Measurements from ENCODE around the gene ZSCAN10. TPM values are rescaled to one million over a fixed set of nuclear protein-coding genes. Genes with fewer than 3 reads are reported as not detected.

ZSCAN10 gene
- total and polyA plus RNA-seq, 9 of the 15 experiments (the other 6 are each of a cell fraction or from before 2014, with no cell fraction given) = 0.22 TPM; not detected in 8

DNA sequence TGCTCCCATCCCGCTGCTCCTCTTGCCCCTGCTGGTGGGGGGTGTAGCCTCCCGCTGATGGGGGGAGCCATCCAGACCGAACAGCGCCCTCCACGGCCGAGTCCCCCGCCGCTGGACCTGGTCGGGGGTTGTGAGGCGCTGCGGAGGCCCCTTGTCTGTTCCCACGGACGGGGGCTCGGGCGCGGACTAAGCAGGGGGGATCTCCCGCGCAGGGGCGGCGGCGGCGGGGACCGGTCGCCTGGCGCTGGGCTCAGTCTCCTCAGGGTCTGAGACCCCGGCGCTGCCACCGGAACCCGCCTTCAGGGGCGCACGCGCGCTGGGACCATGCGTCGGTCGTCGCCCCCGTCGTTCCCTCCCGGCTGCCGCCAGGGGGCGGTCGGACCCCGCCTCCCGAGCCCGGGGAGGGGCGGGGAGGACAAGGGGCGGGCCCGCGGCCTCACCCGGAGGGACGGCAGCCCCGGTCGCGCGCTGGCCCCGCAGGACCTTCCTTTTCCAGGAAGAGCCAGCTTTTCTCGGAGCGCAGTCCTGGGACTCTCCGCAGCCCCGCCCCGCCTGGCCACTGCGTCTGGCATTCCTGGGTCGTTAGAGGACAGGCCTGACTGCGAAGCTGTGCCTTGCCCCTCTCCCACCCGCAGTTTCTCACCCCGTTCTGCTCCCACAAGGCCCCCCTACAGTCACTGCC, 39.9 kb downstream of the ZSCAN10 start (continued):
- TF ChIP-seq MAFF (IDR thresholded peaks at IDR 0.05; ENCODE audit: low read length) (no peak), RBM15 (IDR thresholded peaks at IDR 0.05; ENCODE audit: insufficient read depth, low read length) (no peak), ZNF316 (IDR thresholded peaks at IDR 0.05) (no peak), HDAC6 (IDR thresholded peaks at IDR 0.05; ENCODE audit: low read depth, low read length) (no peak), NR4A1 (CRISPR knock-in tag; IDR thresholded peaks at IDR 0.05) (peak; percentile 52; the same call in 1 of the 2 replicates), NR4A1 (tag; IDR thresholded peaks at IDR 0.05) (no peak; the same call in 1 of the 2 replicates), PHF8 (IDR thresholded peaks at IDR 0.05; ENCODE audit: borderline replicate concordance, low read length) (peak; percentile 77; the same call in 1 of the 2 replicates), BDP1 (IDR thresholded peaks at IDR 0.05; ENCODE audit: insufficient read depth, insufficient read length) (no peak), ZC3H11A (IDR thresholded peaks at IDR 0.05; ENCODE audit: low read depth, low read length) (no peak), ZNF354B (CRISPR knock-in tag; IDR thresholded peaks at IDR 0.05) (no peak), NFIX (CRISPR knock-in tag; IDR thresholded peaks at IDR 0.05; ENCODE audit: low read depth) (no peak), HNRNPLL (IDR thresholded peaks at IDR 0.05; ENCODE audit: low read depth, low read length, poor library complexity, severe bottlenecking) (no peak)
- TF ChIP-seq, protein P1, sequence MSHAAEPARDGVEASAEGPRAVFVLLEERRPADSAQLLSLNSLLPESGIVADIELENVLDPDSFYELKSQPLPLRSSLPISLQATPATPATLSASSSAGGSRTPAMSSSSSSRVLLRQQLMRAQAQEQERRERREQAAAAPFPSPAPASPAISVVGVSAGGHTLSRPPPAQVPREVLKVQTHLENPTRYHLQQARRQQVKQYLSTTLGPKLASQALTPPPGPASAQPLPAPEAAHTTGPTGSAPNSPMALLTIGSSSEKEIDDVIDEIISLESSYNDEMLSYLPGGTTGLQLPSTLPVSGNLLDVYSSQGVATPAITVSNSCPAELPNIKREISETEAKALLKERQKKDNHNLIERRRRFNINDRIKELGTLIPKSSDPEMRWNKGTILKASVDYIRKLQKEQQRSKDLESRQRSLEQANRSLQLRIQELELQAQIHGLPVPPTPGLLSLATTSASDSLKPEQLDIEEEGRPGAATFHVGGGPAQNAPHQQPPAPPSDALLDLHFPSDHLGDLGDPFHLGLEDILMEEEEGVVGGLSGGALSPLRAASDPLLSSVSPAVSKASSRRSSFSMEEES (CRISPR knock-in tag; IDR thresholded peaks at IDR 0.05) = no peak
- TF ChIP-seq, protein P2, sequence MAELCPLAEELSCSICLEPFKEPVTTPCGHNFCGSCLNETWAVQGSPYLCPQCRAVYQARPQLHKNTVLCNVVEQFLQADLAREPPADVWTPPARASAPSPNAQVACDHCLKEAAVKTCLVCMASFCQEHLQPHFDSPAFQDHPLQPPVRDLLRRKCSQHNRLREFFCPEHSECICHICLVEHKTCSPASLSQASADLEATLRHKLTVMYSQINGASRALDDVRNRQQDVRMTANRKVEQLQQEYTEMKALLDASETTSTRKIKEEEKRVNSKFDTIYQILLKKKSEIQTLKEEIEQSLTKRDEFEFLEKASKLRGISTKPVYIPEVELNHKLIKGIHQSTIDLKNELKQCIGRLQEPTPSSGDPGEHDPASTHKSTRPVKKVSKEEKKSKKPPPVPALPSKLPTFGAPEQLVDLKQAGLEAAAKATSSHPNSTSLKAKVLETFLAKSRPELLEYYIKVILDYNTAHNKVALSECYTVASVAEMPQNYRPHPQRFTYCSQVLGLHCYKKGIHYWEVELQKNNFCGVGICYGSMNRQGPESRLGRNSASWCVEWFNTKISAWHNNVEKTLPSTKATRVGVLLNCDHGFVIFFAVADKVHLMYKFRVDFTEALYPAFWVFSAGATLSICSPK (IDR thresholded peaks at IDR 0.05; ENCODE audit: borderline replicate concordance) = no peak
- TF ChIP-seq, protein P3, sequence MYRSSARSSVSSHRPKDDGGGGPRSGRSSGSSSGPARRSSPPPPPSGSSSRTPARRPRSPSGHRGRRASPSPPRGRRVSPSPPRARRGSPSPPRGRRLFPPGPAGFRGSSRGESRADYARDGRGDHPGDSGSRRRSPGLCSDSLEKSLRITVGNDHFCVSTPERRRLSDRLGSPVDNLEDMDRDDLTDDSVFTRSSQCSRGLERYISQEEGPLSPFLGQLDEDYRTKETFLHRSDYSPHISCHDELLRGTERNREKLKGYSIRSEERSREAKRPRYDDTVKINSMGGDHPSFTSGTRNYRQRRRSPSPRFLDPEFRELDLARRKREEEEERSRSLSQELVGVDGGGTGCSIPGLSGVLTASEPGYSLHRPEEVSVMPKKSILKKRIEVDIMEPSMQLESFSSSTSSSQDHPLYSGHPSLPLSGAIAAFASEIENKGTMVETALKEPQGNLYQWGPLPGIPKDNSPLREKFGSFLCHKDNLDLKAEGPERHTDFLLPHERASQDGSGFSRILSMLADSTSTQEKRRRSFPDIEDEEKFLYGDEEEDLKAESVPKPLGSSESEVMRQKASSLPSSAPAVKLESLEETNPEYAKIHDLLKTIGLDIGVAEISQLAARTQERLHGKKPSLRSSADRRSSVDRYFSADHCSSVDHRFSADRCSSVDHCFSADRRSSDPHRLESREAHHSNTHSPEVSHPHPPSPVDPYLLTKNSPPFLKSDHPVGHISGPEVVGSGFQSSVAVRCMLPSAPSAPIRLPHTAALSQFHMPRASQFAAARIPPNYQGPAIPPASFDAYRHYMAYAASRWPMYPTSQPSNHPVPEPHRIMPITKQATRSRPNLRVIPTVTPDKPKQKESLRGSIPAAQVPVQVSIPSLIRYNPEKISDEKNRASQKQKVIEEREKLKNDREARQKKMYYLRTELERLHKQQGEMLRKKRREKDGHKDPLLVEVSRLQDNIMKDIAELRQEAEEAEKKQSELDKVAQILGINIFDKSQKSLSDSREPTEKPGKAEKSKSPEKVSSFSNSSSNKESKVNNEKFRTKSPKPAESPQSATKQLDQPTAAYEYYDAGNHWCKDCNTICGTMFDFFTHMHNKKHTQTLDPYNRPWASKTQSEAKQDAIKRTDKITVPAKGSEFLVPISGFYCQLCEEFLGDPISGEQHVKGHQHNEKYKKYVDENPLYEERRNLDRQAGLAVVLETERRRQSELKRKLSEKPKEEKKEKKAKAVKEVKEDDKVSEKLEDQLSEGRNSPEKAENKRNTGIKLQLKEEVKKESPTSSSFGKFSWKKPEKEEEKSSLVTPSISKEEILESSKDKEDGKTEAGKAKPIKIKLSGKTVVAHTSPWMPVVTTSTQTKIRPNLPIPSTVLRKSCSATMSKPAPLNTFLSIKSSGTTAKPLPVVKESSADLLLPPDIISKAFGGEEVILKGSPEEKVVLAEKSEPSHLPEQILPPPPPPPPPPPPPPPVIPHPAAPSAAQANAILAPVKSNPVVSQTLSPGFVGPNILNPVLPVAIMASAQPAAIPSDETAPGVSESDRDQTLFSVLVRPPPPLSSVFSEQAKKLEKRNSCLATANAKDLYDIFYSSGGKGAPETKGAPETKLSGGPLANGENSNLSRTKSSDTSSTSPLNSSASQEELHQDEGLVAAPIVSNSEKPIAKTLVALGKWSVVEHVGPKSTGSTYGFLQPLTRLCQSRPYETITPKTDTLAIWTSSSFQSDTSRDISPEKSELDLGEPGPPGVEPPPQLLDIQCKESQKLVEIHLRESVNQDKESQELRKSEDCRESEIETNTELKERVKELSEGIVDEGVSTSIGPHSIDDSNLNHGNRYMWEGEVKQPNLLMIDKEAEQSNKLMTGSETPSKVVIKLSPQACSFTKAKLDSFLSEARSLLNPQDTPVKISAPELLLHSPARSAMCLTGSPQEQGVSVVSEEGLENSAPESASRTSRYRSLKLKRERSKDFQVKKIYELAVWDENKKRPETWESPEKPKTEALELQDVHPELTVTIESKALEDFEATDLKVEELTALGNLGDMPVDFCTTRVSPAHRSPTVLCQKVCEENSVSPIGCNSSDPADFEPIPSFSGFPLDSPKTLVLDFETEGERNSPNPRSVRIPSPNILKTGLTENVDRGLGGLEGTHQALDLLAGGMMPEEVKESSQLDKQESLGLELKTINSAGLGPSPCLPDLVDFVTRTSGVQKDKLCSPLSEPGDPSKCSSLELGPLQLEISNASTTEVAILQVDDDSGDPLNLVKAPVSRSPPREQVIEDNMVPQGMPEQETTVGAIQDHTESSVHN (IDR thresholded peaks at IDR 0.05; ENCODE audit: borderline replicate concordance in 1 of 2, low read depth in 1 of 2) = no peak
